ENCODE results near the gene NUCKS1.
"Not testable (repeated sequence)": the region's sequence is repeated elsewhere in the genome, so short reads cannot be mapped to it uniquely, and the experiment has no call there.

NUCKS1 gene

DNA sequence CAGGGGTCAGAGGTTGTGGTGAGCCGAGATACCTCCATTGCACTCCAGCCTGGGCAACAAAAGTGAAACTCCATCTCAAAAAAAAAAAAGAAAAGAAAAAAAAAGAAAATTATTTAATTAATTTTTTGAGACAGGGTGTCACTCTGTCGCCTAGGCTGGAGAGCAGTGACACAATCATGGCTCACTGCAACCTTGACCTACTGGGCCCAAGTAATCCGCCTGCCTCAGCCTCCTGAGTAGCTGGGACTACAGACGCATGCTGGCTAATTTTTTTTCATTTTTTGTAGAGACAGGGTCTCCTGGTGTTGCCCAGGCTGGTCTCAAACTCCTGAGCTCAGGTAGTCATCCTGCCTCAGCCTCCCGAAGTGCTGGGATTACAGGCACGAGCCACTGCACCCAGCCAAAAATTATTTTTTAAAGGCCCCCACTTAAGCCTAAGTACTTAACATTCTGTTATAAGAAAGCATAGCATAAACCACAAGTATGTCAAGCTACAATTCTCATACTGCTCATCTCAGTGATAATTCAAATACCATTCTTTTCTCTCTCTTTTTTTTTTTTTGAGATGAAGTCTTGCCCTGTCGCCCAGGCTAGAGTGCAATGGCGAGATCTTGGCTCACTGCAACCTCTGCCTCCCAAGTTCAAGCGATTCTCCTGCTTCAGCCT lies 19.9 kb downstream of the NUCKS1 start:
- no peak for ATAC-seq

DNA sequence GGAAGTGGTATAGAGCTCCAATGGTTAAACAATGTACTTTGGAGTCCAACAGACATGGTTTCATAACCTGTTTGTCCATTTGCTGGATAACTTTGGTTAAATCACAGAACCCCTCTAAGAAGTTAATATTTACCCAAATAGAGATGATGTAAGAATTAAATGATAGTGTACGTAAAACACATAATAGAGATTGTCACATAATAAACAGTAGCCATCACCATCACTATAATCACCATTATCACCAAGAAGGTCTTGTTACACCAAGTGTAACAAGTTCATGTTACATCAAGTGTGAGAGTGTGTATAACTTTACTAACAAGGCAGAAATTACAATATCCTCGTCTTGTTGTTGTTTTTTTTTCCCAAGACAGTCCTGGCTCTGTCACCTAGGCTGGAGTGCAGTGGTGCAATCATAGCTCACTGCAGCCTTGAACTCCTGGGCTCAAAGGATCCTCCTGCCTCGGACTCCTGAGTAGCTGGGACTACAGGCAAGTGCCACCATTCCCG lies 23.3 kb downstream of the NUCKS1 start:
- no peak for ATAC-seq

DNA sequence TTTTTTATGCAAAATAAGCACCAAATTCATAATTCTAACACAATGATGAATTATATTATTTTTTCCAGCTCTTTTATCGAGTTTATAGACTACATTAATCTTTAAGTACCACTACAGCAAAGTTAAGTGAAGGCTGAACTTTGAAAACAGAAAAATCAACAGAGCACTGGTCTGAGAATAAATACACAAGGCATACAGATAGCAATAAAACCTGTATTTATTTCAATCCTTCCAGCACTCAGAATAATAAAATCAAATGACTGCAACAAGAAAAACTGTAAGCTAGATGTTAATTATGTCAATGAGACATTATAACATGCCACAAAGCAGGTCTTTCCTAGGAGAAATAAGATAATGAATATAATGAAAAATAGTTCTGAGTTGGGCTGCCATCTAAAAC lies 24.5 kb downstream of the NUCKS1 start:
- no peak for ATAC-seq

DNA sequence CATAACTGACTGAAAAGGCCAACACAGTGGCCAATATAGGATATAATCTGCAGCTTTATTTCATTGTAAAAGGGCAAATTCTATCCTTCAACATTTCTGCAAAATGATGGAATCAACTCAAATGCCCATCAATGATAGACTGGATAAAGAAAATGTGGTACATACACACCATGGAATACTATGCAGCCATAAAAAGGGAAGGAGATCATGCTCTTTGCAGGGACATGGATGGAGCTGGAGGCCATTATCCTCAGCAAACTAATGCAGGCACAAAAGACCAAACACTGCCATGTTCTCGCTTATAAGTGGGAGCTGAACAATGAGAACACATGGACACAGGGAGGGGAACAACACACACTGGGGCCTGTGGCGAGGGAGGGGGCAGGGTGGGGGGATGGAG lies 29.2 kb downstream of the NUCKS1 start:
- ATAC-seq = not testable (repeated sequence)

DNA sequence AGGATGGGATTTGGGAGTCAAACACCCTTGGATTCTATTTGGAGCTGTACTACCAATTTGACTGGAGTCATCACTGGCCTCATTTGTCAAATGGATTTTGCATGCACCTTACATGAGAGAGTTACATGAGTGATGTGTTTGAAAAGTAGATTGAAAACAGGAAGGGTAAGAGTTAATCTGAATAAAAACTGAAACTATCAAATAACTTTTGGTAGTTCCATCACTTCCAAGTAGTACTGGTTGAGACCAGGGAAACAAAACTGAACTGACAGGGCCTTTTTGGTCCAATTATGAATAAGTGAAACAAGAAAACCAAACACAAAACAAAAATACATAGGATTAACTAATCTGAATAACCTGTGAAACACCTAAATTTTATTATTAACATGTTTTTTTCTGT lies 30.2 kb downstream of the NUCKS1 start:
- ATAC-seq = peak; percentile 61 to 70

DNA sequence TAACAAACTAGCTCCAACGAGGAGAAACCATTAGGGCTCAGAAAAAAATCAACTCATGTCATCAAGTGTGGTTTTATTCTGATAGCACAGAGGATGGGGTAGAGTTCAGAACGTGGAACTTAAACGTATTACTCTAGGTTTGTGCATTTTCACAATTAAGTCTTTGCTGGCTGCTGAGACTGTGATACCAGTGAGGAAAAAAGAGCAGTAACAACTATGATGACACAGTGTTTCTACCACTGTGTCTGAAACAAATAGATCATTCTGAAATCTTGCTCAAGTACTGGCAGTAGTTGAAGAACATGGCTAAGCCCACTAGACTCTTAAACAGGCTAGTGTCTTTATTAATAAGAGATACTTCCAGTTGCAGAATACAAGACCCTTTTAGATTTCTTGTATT lies 31.0 kb downstream of the NUCKS1 start:
- ATAC-seq = peak in 1 of 2 donors; percentile 21

DNA sequence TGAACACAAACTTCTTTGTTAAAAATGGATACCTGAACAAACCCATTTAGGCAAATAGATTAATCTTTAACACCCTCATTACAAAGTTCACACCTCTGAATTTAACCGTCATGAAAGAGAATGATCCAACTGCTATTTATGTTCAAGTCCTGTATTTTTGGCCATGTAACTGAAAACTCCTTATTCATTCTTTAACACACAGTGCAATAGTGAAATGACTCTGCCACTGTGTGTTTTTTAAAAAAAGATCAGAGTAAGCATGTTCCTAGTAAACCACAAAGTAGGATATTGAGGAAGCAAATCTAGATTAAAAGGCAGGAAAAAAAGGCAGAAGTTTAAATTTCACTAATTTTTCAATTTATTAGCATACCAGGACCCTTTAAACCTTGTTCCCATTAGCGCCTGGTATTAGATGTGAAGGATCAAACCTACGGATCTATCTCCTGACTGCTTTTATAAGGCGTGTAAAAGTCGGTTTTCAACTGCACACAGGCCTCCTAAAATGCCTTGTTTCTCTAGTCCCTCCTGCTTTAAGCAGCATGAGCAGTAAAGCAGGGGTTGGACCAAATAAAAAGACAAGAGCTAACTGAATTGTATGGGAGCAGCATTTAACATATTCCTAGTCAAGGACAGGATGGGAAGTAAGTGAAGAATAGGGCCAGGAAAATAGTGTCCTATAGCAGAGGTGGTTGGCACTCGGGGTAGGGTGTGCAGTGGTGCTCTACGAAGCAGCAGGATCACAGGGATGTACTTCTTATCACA lies 33.4 kb downstream of the NUCKS1 start:
- no peak for ATAC-seq

DNA sequence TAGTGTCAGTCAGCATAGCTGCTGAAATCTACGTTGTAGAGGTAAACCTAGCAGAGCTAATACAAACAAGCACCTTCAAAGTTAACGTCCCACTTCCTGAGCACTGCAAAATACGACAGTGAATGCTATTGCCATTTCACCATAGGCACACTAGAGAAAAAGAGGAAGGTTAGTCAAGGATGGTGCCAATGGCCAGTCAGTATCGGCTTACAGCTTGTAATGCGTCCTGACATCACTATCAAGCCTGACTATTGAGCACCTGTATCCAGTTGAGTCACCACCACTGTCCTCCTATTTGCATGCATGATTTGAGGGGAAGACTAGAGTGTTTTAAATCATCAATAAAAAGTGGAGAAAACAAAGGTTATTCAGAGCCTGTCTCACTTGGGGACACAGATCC lies 34.4 kb downstream of the NUCKS1 start:
- no peak for ATAC-seq

DNA sequence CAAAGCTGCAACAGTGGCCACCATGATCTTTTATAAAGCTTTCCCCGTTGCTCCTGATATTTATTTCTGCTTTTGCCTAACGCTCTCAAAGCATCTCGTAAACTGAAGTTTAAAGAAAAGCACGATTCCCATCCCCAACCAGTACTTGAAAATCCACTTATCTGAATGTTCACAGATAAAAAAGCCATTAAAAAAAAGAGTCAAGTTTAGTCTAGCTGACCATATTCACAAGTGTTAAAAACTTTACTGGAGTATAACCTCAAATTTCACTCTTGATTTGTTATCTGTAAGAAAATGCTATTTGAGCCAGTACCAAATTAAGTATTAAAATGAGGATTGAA lies 35.1 kb downstream of the NUCKS1 start:
- ATAC-seq = no peak

DNA sequence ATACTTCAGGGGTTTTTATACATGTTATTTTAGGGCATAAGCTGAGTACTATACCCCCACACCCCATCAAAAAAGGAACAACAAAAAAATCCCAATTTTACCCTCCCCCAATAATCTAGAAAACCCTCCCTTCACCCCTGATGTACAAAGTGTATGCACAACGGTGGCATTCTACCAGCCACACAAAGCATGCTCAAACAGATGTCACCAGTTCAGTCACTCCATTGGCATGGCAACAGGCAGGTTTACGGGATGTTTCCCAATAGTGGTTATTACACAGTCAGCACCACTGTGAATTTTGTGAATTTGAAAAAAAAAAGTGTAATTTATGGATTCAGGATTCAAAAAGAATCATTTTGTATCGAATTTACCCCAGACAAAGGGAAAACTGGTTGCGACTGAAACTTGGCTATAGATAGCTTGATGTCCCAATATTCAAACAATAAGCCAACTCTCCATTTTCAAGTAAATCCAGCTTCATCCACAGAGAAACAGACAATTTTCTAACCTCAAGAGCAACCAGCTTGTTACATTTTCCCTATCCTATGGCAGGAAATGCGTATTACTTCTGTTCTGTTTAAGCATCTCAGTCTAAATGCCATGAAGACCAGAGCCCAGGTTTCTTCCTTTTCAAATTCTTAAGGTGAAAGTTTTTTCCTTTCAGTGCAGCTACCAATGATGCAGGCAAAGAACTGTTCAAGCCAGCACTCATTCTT lies 35.6 kb downstream of the NUCKS1 start:
- ATAC-seq = no peak

DNA sequence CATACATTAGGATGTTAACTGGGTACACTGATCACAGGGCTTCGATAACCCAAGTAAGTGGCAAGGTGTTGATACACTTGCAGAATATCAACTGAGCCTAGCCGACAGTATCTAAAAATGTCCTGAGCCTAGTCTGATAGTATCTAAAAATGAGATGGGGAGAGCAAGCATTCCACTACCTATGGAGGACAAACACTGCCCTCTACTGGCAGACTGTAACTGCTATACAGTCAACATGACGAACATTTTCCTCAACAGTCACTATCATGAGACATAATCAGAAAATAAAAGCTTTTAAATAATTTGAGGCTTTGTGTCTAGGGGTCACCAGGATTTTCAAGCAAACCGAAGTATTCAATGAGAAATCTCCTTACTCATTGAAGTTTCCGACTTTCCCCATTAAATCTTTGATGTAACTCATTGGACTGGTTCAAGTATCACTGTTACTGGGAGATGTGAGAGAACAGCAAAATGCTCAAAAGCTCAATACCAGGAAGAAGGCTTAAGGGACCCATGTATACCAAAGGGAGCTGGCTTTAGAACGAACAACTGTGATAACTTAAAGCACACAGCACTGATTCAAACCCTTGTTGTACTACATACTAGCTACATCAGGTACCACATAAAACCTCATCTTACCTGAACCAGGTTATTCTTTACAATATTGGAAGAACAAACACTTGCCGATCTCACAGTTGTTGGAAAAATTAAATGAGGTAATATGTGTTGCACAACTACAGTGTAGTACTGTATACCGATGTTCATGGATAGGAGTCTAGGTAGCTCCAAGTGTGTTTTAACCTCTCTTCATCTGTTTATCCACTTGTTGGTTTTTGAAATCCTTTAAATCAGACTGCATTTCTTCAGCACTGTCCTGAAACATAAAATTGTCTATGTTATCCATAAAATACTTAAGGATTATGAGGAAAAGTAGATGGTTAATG lies 38.6 kb downstream of the NUCKS1 start:
- peak; percentile 91 to 94 for ATAC-seq

DNA sequence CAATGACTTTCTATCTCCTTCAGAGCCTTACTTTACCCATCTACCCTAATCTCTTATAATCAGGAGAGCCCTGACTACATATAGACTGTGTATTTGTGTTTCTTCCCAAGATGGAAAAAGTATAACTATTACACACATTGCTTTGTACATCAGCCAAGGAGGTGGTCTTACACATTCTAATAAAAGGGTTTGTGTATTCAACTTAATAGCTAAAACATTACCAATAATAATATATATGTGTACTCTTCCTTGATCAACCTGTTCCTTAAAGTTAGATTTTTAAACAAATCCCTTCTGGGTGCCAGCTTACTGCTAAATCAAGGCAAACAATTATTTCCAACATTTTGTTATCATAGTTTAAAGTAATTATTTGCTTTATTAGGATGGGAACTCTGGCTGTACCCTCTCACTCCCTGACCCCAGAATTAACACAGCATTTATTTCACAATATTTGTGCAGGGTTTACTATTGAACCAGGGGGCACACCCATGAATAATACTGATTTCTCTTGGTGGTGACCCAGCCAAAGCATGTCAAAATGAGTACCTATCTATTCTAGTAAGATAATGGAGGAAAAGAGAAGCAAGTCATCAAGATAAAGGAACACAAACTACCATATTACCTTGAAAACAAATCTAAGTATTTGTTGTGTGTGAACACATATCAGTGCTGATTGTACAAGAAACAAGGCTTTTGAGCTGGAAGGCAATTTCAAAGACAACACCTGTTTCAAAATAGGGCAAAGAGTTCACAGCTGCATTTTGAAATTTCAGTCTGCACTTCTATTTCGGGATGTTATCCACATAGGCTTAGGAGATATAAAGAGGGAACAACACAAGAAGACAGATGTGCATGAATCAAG lies 39.5 kb downstream of the NUCKS1 start:
- ATAC-seq = no peak

DNA sequence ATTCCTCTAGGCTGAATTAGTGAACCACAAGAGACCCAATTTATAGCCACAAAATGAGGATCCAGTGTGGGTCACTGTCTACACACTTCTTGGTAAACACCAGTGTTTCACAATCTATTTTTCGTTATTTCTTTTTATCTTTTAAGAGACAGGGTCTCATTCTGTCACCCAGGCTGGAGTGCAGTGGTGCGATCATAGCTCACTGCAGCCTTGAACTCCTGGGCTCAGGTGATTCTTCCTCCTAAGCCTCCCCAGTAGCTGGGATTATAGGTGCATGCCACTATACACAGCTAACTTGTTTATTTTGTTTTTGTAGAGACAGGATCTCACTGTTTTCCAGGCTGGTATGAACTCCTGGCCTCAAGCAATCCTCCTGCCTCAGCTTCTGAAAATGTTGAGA lies 40.3 kb downstream of the NUCKS1 start:
- no peak for ATAC-seq

DNA sequence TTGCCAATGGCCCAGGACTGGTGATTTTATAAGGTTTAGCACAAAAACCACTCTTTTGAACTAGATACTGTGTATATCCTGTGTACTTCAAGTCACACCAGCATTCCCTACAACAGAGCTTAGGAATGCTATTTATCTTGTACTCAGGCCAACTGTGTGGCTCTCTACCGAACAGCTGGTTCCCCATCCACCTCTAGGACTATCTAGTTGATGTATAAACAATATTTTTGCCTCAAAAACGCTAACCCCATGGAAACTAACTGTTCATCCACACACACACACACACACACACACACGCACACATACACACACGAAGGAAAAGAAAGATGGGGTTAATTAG lies 41.0 kb downstream of the NUCKS1 start:
- no peak for ATAC-seq

DNA sequence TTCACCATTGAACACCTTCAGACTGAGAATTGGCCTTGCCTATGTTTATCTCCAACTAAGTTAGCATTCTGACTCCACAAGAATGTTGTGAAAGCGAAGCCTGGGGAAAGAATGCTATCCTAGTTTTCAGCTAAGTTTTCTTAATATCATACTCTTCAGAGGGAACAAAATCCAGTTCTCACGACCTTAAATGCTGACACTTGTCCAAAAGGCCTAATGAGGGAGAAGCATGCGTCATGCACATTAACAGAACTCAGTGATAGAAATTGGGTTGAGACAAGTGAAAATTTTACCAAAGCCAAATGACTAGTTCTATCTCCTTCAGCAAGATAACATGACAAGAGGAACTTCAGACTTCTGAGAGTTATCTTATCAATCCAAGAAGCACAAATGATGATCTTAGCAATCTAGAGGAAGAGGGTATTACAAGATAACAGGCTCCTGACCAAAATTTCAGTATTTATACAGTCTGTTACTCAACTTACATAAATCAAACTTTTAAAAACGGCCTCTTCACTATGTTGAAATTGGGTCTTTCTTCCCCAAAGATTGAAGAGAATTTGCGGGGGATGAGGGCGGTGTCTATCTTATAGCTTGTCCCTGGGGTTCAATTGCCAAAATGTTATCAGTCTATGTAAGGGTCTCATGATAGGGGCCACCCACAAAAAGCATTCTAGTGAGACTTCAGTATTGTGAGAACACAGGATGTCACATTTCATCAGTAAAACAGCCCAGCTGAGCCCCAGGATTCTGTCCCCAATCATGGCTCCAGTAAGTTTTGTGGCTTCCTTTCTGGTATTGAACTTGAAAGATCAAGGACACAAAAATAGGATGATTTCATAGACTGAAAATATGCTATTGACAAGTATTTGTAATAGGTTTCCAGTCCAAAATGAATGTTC lies 43.1 kb downstream of the NUCKS1 start:
- no peak for ATAC-seq

DNA sequence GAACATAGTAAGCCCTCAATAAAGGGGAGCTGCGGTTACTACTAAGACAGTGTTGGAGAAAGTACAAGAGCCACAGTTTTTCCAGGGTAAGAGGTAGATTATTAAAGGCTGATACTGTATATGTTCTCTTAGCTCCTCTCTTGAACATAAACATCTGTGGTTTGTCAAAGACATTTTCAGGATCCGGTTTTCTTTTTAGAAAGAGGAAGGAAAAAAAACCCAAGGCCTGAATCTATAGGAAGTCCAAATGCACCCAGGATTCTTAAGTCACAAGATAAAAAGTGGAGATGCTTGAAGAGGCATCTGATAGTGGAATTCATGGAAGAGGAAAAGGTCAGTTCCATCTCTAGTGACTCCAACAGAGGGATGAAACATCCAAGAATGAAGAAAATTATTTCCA lies 45.1 kb downstream of the NUCKS1 start:
- no peak for ATAC-seq

DNA sequence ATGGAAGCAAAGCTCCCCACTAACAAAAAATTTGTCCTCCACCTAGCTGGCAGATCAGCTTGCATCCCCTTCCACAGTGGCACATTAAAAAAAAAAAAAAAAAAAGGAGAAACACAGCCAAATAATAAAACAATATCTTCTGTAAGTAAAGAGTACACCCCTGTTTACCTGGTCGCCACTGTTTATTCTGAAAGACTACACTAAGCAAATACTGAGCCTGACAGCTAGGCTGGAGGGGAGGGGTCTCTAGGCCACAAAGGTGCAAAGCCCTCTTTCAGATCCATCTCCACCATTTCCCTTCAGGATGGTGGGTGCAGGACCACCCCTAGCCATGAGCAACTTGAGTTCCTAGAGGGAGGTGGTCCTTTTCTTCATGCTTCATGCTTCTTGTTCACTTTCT lies 46.9 kb downstream of the NUCKS1 start:
- ATAC-seq = no peak

DNA sequence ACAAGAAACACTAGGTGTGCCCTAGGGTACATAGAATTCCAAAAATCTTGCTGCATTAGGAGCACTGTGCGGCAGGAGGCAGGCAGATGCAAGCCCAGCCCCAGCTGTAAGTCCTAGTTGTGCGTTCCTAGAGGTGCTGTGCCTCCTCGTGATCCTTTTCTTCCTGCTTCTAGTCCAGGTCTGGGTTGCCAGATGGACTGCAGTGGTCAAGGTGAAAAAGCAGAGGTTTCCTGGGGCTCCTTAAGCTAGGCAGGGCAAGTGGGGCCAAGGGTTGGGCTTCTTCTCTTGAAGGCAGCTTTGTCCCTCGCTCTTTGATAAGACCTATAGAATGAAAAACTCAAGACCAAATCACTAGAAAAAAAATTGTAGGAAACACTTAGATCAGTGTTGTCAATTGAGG lies 48.1 kb downstream of the NUCKS1 start:
- ATAC-seq = no peak

DNA sequence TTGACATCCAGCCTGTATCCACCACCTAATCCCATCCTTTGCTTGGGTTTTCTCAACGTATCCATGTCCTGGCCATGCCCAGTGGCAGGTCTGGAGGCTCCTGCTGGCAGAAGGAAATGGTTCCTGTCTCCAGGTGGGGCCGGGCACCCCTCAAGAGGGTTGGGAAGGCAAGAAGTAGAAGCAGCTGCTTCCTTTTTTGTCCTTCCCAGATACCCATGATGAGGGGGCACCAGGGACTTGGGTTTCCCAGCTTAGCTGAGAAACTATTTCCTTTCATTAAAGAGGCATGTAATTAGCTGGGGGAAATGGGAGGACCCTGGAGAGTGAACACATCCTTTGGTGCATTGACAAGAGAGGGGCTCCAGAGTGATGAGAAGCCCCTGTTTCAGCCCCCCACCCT lies 48.6 kb downstream of the NUCKS1 start:
- ATAC-seq = no peak

DNA sequence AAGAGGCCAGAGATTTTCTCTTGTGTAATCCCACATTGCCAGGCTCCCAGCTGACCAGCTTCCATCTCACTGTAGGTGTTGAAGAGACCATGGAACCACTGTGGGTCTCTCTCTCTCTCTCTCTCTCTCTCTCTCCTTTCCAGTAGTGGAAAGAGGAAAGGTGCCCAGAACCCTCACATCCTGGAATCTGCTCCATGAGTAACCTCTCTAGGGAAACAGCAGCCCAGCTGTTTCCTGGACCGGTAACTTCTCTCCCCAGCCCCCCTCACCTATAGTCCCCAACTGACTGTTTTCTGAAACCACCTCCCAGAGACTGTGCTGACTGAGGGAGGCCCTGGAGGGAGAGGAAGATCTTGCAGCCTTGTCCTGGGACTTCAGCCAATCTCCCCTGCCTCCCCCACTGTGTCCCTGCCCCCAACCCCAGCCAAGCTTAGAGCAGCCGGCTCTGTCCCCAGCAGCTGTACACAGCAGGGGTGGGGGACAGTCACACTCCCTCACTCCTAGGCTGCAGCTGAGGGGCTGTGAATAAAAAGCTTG lies 49.0 kb downstream of the NUCKS1 start:
- no peak for ATAC-seq
